Germinal center (tissue), 1 donor: ENCODE measurements around the gene NELL2.
"Not testable (repeated sequence)": the region's sequence is repeated elsewhere in the genome, so short reads cannot be mapped to it uniquely, and the experiment has no call there.

ENCODE experiments used
- DNase-seq: peaks from one replicate; pipeline ENCODE4 v3.0.0; 2012; ENCODE audit warnings: mixed read lengths, low spot score

The NELL2 gene

DNA sequence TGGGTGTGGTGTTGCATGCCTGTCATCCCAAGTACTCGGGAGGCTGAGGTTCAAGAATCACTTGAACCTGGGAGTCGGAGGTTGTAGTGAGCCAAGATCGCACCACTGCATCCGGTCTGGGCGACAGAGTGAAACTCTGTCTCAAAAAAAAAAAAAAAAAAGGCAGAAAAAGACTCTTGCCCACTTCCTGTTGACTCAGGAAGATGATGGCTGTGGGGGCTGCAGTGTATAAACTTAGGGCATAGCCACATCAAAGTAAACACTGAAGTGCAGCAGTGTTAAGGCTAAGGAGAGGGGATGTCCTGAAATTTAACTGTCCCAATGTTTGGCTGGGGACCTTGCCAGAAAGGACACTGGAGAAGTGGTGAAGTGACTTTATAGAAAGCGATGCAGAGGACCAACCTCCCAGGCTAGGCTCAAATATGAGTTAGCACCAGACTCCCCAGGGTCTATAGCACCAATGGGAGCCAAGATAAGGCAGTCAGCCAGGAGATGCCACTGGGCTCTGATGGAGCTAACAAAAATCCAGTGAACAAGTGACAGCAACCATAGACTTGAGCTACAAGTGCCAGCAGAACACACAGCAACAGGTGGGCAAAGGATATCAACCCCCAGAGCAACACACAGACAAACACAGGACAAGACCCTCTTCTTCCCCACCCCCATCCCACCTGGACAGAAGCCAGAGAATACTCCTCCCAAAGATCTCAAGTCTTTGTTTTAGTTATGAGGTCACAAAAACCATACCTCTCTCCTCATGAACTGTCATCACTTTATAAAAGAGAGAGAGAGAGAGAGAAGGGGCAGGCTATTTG, 28.0 kb downstream of the NELL2 start:
- peak; percentile 44 for DNase-seq

DNA sequence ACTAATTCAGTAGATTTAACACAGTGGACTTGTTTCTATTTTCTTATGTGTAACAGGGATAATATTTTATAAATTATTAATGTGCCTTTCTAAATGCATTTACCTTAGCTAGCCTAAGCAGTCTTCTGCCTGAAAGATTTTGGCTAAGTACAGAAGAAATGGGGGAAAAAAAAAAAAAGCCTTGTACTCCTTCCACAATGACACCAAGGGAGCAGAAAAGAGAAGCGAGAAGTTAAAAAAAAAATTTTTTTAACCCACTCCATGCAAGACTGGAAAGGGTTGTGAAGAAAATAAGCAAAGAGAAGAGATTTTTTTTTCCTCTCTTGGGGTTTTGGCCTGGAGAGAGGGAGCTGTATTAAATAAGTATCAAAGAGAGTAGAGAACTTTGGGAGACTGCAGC, 28.7 kb downstream of the NELL2 start:
- DNase-seq = peak; percentile 6

DNA sequence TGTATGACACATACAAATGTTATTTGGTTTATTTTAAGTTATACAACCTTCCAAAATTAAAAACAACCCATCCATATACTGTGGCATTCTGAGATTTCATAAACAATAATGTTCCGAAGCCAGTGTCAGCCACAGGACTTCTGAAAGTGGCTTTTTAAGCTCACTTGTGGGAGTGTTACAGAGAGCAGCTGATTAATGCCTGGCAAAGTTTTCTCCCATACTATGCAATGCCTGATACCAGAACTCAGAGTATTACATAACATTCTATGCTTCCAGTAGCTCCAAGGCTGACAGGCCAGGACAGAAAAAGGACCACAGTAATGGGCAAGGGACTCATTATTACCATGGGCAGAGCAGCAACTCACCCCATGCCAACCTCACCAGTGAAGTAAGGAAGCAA, 29.3 kb downstream of the NELL2 start:
- no peak for DNase-seq

DNA sequence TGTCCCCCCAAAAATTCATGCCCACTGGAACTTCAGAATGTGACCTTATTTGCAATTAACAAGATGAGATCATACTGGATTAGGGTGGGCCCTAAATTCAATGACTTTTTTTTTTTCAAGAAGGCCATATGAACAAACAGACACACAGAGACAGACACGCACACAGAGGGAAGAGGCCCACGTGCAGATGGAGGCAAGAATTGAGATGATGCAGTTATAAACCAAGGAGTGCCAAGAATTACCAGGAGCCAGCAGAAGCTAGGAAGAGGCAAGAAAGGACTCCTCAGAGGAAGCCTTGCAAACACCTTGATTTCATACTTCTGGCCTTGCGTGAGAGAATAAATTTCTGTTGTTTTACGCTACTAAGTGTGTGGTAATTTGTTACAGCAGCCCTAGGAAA, 33.4 kb downstream of the NELL2 start:
- no peak for DNase-seq

DNA sequence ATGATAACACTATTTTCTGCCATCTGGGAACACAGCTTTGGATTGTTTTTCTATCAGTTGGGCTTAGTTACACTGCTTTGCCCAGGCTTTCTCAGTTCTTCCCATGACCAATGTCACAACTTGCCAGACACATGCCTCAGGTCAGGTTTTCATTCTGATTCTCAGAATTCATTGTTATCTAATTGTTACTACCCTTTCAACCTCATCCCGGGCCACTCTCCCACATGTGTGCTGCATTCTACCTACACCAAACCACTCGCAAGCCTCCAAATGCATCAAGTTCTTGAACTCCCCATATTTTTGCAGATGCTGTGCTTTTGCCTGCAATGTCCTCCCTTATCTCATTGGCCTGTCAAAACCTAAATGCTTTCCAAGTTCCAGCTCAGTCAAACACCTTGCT, 36.3 kb downstream of the NELL2 start:
- no peak for DNase-seq

DNA sequence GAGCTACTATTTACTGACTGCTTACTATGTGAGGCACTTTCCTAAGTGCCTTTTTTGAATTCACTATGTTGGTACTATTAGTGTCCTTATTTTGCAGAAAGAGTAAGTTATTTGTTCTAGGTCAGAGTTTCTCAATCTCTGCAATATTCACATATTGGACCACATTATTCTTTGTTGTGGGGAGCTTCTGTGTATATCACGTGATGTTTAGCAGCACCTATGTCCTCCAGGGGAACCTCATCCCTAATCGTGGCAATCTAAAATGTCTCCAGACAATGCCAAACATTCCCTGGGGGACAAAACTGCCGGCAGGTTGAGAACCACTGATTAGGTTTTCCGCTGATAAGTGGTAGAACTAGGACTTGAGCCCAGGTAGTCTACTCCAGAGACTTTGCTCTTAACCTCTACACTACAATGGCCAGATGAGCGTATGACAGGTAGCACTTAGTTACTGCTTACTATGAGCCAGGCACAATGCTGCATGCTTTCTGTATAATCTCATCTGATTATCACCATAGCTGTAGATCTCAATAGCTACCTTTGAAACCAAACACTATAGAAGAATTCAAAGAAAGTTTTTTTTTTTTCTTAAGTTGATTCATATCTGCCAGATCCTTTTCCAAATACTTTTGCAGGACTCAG, 38.9 kb downstream of the NELL2 start:
- DNase-seq = no peak

DNA sequence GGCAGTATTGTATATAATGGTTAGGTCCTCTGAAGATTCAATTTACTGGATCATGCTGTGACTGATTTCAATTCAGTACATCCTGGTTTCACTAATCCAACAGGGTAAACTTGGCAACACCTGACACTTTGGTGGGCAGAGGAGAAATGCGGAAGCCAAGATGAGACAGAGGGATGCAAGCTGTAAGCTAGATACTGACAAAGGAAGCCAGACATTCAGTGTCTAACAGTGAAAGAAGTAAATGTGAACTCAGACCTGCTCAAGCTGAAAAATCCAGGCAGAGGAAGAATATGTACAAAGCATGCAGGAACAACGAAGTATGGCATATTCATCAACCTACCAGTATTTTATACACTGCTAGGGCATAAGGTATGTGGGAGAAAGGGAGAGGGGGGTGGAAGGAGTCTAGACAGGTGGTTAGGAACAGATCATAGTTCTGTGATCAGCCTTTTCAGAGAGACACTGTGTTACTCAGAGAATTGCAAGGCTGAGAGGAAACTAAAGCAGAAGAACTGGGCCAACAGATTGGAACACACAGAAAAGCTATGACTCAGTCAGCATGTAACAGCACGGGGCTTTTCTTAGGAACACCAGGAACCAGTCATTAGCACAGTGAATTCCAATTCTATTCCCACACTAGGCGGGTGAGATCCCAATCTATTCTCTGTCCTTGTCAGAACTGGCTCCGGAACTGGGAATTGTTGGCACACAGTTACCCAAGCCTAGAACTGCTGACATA, 40.3 kb downstream of the NELL2 start:
- DNase-seq = no peak

DNA sequence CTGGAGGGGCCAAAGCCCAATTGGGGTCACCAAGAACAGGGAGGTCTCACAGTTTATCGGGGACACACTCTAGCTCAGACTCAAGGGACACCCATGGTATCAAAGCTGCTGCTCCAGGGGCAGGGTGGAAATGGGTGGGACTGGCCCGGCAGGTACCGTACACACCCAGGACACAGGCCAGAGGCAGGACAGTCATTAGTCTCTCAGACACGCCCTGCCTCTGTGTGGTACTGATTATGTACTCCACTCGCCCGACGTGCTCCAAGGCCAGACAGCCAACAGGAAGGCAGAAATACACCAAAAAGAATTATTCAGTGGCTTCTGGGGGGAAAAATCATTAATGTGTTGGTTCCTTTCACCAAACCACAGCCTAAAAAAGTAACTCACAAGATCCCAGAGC, 41.1 kb downstream of the NELL2 start:
- not testable (repeated sequence) for DNase-seq

DNA sequence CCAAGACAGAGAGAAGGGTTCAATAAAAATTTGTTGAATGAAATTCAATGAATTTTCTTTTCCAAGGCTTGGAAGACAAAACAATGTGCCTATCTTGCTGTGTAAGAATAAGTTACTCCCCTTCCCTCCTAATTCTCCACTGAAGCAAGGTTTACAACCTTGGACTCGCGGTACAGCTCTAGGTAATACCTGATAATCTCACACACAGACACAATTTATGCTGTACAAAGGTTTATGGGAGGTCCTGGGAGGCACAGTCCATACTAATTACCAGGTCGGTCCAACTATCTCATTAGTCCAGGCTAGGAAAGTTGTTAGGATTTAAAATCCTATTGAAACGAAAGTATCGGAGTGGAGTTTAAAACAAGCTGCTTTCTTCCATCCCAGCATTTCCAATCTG, 42.6 kb downstream of the NELL2 start:
- DNase-seq = no peak

DNA sequence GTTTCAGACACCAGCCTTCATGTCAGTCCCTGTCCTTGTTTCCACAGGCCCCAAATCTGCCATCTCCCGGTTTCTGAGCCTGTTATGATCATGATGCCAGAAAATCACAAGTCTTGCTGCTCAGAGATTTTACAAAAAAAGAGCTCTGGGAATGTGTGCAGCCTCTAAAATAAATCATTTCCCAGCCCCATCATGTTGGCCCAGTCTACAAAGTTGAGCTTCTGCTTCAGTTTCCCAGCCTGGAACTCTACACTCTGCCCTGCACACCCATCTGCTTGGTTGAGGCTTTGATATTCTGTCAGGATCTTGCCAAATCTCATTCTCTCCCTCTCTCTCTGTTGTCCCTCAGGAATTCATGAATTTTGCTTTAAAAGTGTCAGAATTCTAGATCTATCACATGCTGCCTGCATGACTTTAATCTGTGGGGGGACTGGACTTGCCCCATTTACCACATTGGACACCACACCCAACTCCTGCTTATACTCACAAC, 45.5 kb downstream of the NELL2 start:
- no peak for DNase-seq

DNA sequence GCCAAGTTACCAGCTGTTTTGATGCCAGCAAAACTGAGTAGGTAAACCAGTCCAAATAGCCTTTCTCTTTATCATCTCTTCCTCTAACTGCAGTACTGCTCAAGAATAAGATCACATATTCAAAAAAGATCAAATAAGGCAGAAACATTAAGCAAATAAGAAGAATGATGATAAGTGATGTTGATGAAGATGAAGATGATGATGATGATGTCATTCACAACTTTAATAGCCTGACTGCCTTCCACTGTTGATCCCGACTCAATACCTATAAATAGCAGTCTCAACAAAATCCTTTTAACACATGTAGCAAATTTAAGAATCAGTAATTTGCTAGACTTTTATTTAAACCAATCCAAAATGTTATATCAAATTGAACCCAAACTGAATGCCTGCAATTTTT, 47.1 kb downstream of the NELL2 start:
- DNase-seq = no peak

DNA sequence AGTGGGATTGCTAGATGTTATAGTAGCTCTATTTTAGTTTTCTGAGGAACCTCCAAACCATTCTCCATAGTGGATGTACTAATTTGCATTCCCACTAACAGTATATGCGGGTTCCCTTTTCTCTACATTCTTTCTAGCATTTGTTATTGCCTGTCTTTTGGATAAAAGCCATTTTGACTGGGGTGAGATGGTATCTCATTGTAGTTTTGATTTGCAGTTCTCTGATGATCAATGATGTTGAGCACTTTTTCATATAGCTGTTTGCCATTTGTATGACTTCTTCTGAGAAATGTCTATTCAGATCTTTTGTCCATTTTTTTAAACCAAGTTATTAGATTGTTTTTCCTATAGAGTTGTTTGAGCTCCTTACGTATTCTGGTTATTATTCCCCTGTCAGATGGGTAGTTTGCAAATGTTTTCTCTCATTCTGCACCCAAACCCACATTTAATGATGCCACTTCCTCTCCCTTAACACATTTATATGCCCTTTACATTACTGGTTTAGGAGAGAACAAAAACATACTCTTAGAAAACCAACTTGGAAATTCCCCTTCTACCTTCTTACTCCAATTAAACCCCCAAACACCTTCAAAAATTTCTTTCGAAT, 48.2 kb downstream of the NELL2 start:
- DNase-seq = no peak

DNA sequence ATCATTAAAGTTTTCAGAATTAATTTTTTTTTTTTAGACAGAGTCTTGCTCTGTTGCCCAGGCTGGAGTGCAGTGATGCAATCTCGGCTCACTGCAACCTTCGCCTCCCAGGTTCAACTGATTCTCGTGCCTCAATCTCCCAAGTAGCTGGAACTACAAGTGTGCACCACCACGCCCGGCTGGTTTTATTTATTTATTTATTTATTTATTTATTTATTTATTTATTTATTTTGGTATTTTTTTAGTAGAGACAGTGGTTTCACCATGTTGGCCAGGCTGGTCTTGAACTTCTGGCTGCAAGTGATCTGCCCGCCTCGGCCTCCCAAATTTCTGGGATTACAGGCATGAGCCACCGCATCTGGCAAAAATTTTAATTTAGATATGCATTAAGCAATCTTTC, 54.4 kb downstream of the NELL2 start:
- DNase-seq = not testable (repeated sequence)

DNA sequence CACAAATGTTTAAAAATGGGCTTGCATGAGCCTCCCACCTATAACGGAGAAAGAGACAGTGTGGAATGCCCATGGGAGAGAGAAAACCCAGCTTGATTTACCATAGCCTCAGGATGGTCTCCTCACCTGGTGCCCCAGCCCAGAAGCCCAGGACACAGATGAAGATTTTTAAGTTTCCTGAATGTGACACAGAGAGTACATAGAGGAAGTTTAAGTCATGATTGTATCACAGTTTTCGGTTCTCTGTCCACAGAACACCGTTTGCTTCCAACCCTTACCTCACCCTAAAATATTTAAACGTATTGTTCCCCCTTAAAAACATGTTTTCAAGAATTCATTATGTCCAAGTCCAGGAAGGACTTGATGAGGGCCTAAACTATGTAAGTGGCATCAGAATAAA, 56.2 kb downstream of the NELL2 start:
- no peak for DNase-seq

DNA sequence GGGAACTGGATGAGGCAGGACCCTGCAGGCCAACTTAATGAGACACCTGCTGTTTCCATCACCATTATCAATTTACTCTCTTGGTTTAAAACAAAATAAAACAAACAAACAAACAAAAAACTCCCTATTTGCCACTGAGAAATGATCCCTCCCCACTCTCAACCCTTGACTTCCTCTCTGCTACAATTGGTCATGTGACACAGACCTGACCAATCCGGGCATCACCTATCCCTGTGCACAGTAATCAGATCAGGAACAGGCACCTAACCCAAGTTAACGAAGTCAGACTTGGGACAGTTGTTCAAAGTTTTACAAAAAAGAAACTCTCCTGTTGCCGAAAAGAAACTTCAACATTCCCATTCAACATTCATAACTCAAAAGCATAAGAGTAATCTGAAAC, 58.4 kb downstream of the NELL2 start:
- DNase-seq = peak; percentile 7

DNA sequence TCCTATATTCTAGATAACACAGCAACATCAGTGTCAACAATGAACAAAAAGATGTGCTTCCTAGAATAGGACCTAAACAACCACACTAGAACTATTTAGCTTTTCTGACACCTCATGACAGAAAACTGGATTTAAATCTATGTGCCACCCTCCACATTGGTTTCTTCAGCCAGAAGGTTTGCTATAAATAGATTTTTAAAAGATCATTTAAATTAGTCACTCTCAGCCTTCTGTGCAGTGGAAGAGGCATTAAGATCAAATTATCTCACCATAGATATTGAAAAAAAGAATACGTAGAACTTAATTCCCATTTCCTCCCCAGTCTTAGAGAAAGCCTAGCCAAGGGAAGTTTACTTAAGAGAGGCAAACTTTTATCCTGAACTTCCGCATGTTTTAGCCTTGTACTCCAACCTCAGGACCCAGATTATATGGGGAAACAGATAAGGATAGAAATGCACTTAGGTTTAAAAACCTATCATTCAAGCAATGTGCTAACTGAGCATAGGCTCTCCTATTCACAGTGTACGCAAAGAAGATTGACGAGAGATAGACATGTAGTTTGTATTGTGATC, 59.6 kb downstream of the NELL2 start:
- no peak for DNase-seq

DNA sequence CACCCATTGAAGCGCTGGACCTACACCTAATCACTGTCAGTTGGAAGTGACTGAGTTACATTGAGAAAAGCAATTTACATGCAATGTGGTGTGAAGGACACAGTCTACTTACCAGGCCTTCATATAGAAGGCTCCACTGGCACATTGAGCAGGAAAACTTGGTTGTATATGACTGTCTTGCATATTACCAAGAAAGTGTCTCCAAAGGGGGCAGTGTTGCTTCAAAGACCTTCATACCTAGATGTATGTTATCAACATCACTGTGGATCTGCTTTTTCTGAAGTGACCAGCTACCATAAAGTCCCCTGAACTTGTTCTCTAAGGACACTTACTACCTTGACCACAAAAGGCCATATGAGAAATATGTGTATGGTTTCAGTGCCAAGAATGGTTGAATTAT, 64.1 kb downstream of the NELL2 start:
- DNase-seq = peak; percentile 20

DNA sequence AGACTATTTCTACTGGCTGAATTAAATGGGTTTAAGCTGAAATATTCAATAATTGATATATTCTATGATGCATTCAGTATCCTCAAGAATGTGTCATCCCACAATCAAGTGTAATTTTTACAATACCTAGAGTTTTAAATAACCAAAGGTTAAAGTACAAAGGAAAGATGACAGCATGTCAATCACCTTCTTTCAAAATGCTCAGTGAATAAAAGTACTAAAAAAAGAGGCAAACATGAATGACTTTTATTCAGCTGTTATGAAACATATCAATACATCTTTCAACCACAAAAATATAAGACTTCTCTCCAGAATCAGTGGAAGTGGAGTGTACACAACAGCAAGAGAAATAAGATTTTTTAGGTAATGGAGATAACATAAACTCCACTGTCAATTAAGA, 72.0 kb downstream of the NELL2 start:
- DNase-seq = no peak

DNA sequence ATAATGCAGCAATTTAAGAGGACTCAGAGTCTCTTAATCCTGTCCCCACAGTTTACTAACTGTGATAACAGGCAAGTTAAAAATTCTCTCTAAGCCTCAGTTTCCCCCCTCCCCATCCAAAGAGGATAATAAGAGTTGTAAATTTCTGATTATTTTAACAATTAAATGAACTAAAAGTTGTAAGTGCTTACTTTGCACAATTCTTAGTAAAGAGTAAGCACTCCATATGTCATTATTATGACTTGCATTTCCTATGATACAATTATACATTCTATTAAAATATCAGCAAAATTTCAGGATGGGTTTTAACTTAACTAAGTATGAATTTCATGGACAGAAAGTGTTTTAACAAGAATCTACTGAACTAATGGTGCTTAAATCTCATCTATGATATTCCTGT, 80.1 kb downstream of the NELL2 start:
- DNase-seq = no peak

DNA sequence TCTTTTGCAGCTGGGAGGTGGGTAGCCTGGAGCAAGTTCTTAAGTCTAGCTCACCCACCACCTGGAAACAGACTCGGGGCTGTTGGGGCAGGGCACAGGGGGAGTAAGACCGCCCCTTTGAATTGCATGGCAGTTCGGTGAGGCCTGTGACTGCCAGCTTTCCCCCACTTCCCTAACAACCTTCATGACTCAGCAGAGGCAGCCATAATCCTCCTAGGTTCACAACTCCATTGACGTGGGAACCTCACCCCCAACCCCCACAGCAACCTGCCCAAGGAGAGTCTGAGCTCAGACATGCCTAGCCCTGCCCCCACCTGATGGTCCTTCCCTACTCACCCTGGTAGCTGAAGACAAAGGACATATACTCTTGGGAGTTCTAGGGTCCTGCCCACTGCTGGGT, 87.4 kb downstream of the NELL2 start:
- no peak for DNase-seq

DNA sequence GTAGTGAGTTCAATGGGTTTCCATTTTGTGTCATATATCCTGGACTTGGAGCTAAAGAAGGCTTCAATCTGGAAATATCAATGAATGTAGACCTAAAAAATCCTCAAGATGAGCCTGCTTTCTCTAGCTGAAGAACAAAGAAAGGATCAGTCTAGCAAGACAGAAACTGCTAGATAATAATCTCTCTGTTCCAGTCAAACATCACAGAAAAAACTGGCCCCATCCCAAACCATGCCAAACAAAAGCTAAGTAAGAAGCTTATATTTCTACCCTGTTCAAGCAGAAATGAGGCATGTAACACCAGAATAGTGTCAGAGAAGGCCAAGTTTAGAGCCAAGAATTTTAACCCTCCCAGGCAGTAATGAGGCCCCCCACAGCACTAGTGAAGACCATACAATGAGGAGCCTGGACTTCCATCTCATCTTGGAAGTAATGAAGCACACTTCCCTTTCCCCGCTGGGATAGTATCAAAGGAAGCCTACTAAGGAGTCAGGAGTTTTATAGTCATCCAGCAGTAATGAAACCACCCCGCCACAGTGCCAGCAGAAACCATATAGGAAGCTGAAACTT, 95.8 kb downstream of the NELL2 start:
- no peak for DNase-seq

DNA sequence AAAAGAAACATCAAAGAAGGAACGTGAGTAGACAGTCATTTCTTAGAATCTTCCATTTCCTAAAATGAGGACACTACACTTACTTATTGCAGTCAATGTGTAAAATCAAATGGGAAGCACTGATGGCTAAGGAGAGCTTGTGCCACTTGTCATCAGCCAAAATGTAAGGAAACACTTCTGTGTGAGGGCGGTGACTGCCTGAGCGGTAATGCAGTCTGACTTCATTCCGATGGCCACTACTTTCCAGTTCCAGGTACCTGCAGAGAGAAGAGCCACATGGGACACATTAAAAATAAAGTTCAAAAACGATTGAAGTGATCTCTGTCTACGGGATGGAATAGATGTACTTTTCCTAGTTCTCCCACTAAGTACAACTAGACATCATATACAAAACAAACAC, 96.3 kb downstream of the NELL2 start:
- no peak for DNase-seq
